IMR-90 (cell line): Measurements from ENCODE around the gene TRA2B. TPM values are rescaled to one million over a fixed set of nuclear protein-coding genes. Genes with fewer than 3 reads are reported as not detected.

Experiments
- ATAC-seq: fragments of 200-7000 bp; cut with Tn5 transposase; 2 replicates; pipeline ENCODE4 v1.9.1; 2020; ENCODE audit warnings: low read depth, mild to moderate bottlenecking, moderate library complexity
- BruUV-seq: library from RNA; stranded (reverse); fragments of 400-500 nt; replicated peaks from 2 replicates; lab custom pipeline; 2021; lab: Mats Ljungman, UMichigan
- CTCF ChIA-PET: fragments of 300-600 bp; formaldehyde crosslinking; extraction: SDS; loops from one replicate; lab custom pipeline; 2021; ENCODE audit warnings: antibody characterized with exemption; lab: Yijun Ruan, JAX
- POLR2A ChIA-PET: fragments of 300-600 bp; sonication (Branson Sonifier 250); formaldehyde crosslinking; loops from one replicate; lab custom pipeline; 2022; ENCODE audit warnings: antibody characterized with exemption; ENCODE audit not compliant: unreplicated experiment; lab: Charles Lee
- DNase-seq: peaks from one replicate; pipeline ENCODE4 v3.0.0; 2013
- H2AFZ ChIP-seq: replicated peaks from 2 replicates; pipeline ENCODE3; 2013; ENCODE audit warnings: low read length, mild to moderate bottlenecking; ENCODE audit not compliant: poor library complexity
- H2AK5ac ChIP-seq: 2 replicates; pipeline ENCODE4 v1.6.1; 2013; ENCODE audit warnings: low read depth, low read length, inconsistent platforms
- H2AK9ac ChIP-seq: replicated peaks from 2 replicates; pipeline ENCODE3; 2013; ENCODE audit warnings: mild to moderate bottlenecking, low read depth, low read length, moderate library complexity; ENCODE audit not compliant: poor library complexity
- H2BK120ac ChIP-seq: 2 replicates; pipeline ENCODE4 v1.6.1; 2013; ENCODE audit warnings: low read depth, low read length, inconsistent platforms
- H2BK15ac ChIP-seq: 3 replicates; pipeline ENCODE4 v1.6.1; 2013; ENCODE audit warnings: low read depth, low read length, inconsistent platforms
- H2BK20ac ChIP-seq: 2 replicates; pipeline ENCODE4 v1.6.1; 2013; ENCODE audit warnings: low read depth, mild to moderate bottlenecking, inconsistent platforms, low read length, moderate library complexity
- H2BK5ac ChIP-seq: 2 replicates; pipeline ENCODE4 v1.6.1; 2013; ENCODE audit warnings: mild to moderate bottlenecking, low read depth, low read length, inconsistent platforms; ENCODE audit not compliant: poor library complexity, severe bottlenecking
- H3K14ac ChIP-seq: replicated peaks from 2 replicates; pipeline ENCODE4 v1.6.1; 2013; ENCODE audit warnings: low read depth, low read length, inconsistent platforms
- H3K18ac ChIP-seq: 2 replicates; pipeline ENCODE4 v1.6.1; 2013; ENCODE audit warnings: low read depth, low read length, control low read depth
- H3K23ac ChIP-seq: 2 replicates; pipeline ENCODE4 v1.6.1; 2013; ENCODE audit warnings: low read depth, low read length, inconsistent platforms
- H3K27ac ChIP-seq: 2 replicates; pipeline ENCODE4 v1.5.1; 2013; ENCODE audit warnings: mild to moderate bottlenecking, control low read depth, low read length; ENCODE audit not compliant: insufficient read depth
- H3K27me3 ChIP-seq: 2 replicates; pipeline ENCODE4 v1.6.1; 2013; ENCODE audit warnings: low read length; ENCODE audit not compliant: control insufficient read depth, insufficient read depth
- H3K36me3 ChIP-seq: 2 replicates; pipeline ENCODE4 v1.6.1; 2013; ENCODE audit warnings: low read length, mixed read lengths; ENCODE audit not compliant: control insufficient read depth, insufficient read depth
- H3K4ac ChIP-seq: 2 replicates; pipeline ENCODE4 v1.6.1; 2013; ENCODE audit warnings: low read depth, low read length, inconsistent platforms
- H3K4me1 ChIP-seq: 2 replicates; pipeline ENCODE4 v1.6.1; 2013; ENCODE audit warnings: low read length, mixed read lengths; ENCODE audit not compliant: control insufficient read depth, insufficient read depth
- H3K4me2 ChIP-seq: 2 replicates; pipeline ENCODE4 v1.6.1; 2013; ENCODE audit warnings: low read depth, mild to moderate bottlenecking, control low read depth, low read length, moderate library complexity
- H3K4me3 ChIP-seq: 2 replicates; pipeline ENCODE4 v1.5.1; 2013; ENCODE audit warnings: low read depth, mild to moderate bottlenecking, control low read depth, low read length, moderate library complexity; ENCODE audit not compliant: insufficient read depth
- H3K56ac ChIP-seq: 2 replicates; pipeline ENCODE4 v1.6.1; 2013; ENCODE audit warnings: low read length, inconsistent platforms; ENCODE audit not compliant: insufficient read depth; ENCODE audit errors: extremely low read depth
- H3K79me1 ChIP-seq, 2 experiments: 2 replicates each; pipeline ENCODE4 v1.6.1; 2013; ENCODE audit warnings: low read length in 2 of 2, inconsistent platforms in 1 of 2, low read depth in 1 of 2
- H3K9ac ChIP-seq: 2 replicates; pipeline ENCODE4 v1.6.1; 2013; ENCODE audit warnings: low read depth, low read length, control low read depth
- H3K9me1 ChIP-seq: 2 replicates; pipeline ENCODE4 v1.6.1; 2013; ENCODE audit warnings: low read length, inconsistent platforms; ENCODE audit not compliant: insufficient read depth
- H3K9me3 ChIP-seq: 2 replicates; pipeline ENCODE4 v1.6.1; 2013; ENCODE audit warnings: low read length; ENCODE audit not compliant: control insufficient read depth, insufficient read depth
- H4K20me1 ChIP-seq: 2 replicates; pipeline ENCODE4 v1.6.1; 2013; ENCODE audit warnings: low read length, inconsistent platforms; ENCODE audit not compliant: insufficient read depth
- H4K5ac ChIP-seq: 2 replicates; pipeline ENCODE4 v1.6.1; 2013; ENCODE audit warnings: mild to moderate bottlenecking, low read depth, low read length, control low read depth
- H4K8ac ChIP-seq, 2 experiments: 2 replicates each; pipeline ENCODE4 v1.6.1; 2013; ENCODE audit warnings: low read depth in 2 of 2, low read length in 2 of 2, control low read depth in 1 of 2, inconsistent platforms in 1 of 2
- H4K91ac ChIP-seq: 2 replicates; pipeline ENCODE4 v1.6.1; 2013; ENCODE audit warnings: low read depth, low read length, inconsistent platforms; ENCODE audit not compliant: insufficient read depth
- BHLHE40 ChIP-seq: fragments of 150-350 bp; IDR thresholded peaks from 2 replicates; pipeline ENCODE4 v1.6.1; 2016; ENCODE audit warnings: mild to moderate bottlenecking, low read depth, low read length
- CHD1 ChIP-seq: IDR thresholded peaks from 2 replicates; pipeline ENCODE4 v1.6.1; 2012; ENCODE audit warnings: low read depth, low read length, improper control_type of control experiment
- FOS ChIP-seq: fragments of 150-350 bp; IDR thresholded peaks from 2 replicates; pipeline ENCODE4 v1.6.1; 2016; ENCODE audit warnings: low read depth, low read length
- MAFK ChIP-seq: IDR thresholded peaks from 2 replicates; pipeline ENCODE4 v1.6.1; 2012; ENCODE audit warnings: low read depth, low read length, improper control_type of control experiment
- MAZ ChIP-seq: IDR thresholded peaks from 2 replicates; pipeline ENCODE4 v1.6.1; 2012; ENCODE audit warnings: low read depth, mild to moderate bottlenecking, low read length, improper control_type of control experiment, moderate library complexity, borderline replicate concordance
- MXI1 ChIP-seq: IDR thresholded peaks from 2 replicates; pipeline ENCODE4 v1.6.1; 2012; ENCODE audit warnings: low read depth, mild to moderate bottlenecking, low read length, moderate library complexity, borderline replicate concordance
- POLR2A ChIP-seq: IDR thresholded peaks from 2 replicates; pipeline ENCODE4 v1.6.1; 2012; ENCODE audit warnings: mild to moderate bottlenecking, low read depth, low read length
- RAD21 ChIP-seq: IDR thresholded peaks from 2 replicates; pipeline ENCODE4 v1.6.1; 2012; ENCODE audit warnings: low read length, improper control_type of control experiment
- RCOR1 ChIP-seq: IDR thresholded peaks from 2 replicates; pipeline ENCODE4 v1.6.1; 2012; ENCODE audit warnings: mild to moderate bottlenecking, low read length, improper control_type of control experiment; ENCODE audit not compliant: insufficient replicate concordance
- RFX5 ChIP-seq: IDR thresholded peaks from 2 replicates; pipeline ENCODE4 v1.8.0; 2012; ENCODE audit warnings: low read depth, mild to moderate bottlenecking, low read length, moderate library complexity
- WGBS, 2 experiments: methylation state at CpG; one replicate each; pipeline versions ENCODE4 v1.1.5 to v1.1.7; 2013; ENCODE audit warnings: missing lambda C conversion rate in 2 of 2; ENCODE audit not compliant: insufficient read length in 1 of 2; ENCODE audit errors: extremely low coverage in 2 of 2; 5-methylcytosine and 5-hydroxymethylcytosine counted together
- dilution Hi-C: fragments of 300-500 bp; cut with HindIII; formaldehyde crosslinking; loops from one replicate; pipeline ENCODE4 v1.14.3; 2018; ENCODE audit warnings: low sequenced_read_pairs; ENCODE audit not compliant: unreplicated experiment
- in situ Hi-C: fragments of 300-500 bp; cut with MboI; formaldehyde crosslinking; loops from 3 replicates; pipeline ENCODE4 v1.14.3; 2019; ENCODE audit warnings: low sequenced_read_pairs, inconsistent platforms, mixed read lengths
- intact Hi-C: fragments of 100-400 bp; cut with micrococcal nuclease; formaldehyde crosslinking; loops from 2 replicates; pipeline ENCODE4 v1.10.0; 2022
- polyA plus RNA-seq, 3 experiments: library from polyadenylated mRNA; depleted of rRNA; stranded (reverse); fragments of >200 nt; gene quantifications; 2 replicates each; pipeline ENCODE4 v1.2.3, GENCODE V29; 2012; ENCODE audit warnings: low replicate concordance in 1 of 3
- total RNA-seq: library from RNA; depleted of rRNA; stranded (reverse); fragments of >200 nt; gene quantifications from 2 replicates; pipeline ENCODE4 v1.2.3, GENCODE V29; 2012
- TF ChIP-seq, protein P1 (sequence below): fragments of 150-350 bp; IDR thresholded peaks from 2 replicates; pipeline ENCODE4 v1.6.1; 2016; ENCODE audit warnings: low read depth, mild to moderate bottlenecking, low read length, moderate library complexity, borderline replicate concordance
- TF ChIP-seq, protein P2 (sequence below): conservative IDR thresholded peaks from 2 replicates; pipeline ENCODE4 v1.5.1; 2012; ENCODE audit warnings: mild to moderate bottlenecking, low read depth, low read length, improper control_type of control experiment
- TF ChIP-seq, protein P3 (sequence below): fragments of 150-350 bp; IDR thresholded peaks from 2 replicates; pipeline ENCODE4 v1.6.1; 2017; ENCODE audit warnings: mild to moderate bottlenecking, antibody characterized with exemption, low read length, low read depth

Gene TRA2B
- total and polyA plus RNA-seq, 2 of the 4 experiments (the other 2 are of a cell fraction), result 127 to 208 TPM

DNA sequence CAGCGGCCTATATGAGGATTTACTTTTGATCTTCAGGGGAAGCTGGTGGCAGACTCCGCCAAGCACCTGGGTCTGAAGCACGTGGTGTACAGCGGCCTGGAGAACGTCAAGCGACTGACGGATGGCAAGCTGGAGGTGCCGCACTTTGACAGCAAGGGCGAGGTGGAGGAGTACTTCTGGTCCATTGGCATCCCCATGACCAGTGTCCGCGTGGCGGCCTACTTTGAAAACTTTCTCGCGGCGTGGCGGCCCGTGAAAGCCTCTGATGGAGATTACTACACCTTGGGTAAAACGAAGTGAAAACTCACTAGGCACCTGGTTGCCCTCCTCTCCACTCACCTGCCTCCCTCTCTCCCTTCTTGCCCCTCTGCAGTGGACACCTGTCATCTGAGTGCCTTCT, 33.8 kb upstream of the TRA2B start:
- H3K36me3 ChIP-seq, result no peaks in the 10 kb centered on the region
- no peak overlapping the region for H4K91ac ChIP-seq
- H2BK5ac ChIP-seq, result no peak overlapping the region
- intact Hi-C loops (no loop called here), in situ Hi-C loops (no loop called here), dilution Hi-C loops (no loop called here)
- ChIA-PET CTCF (interaction anchor here (0.6 kb wide), 1 partner anchor 569 kb away, joined by 4 read pairs; no protein-coding TSS in a partner anchor), POLR2A (no interaction called here)
- no peak overlapping the region for H2BK20ac ChIP-seq
- H2AK9ac ChIP-seq, result no peak overlapping the region
- 87% methylated on average over 7 of the region's 18 CpGs; no CpG with 5 or more reads in 1 of the 2 experiments for WGBS, 2 experiments
- no peak overlapping the region for H3K56ac ChIP-seq
- no peak overlapping the region for H3K4me3 ChIP-seq
- no peak overlapping the region for H3K23ac ChIP-seq
- no peak for ATAC-seq
- H3K27me3 ChIP-seq, result peaks cover 2% of the 10 kb centered on the region; the same call in 1 of the 2 replicates
- no peak overlapping the region for H4K5ac ChIP-seq
- H3K14ac ChIP-seq, result no peak overlapping the region
- H3K9ac ChIP-seq, result no peak overlapping the region
- TF ChIP-seq, protein P1, sequence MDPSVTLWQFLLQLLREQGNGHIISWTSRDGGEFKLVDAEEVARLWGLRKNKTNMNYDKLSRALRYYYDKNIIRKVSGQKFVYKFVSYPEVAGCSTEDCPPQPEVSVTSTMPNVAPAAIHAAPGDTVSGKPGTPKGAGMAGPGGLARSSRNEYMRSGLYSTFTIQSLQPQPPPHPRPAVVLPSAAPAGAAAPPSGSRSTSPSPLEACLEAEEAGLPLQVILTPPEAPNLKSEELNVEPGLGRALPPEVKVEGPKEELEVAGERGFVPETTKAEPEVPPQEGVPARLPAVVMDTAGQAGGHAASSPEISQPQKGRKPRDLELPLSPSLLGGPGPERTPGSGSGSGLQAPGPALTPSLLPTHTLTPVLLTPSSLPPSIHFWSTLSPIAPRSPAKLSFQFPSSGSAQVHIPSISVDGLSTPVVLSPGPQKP, result no peak
- TF ChIP-seq MAZ, result no peak
- no peak for TF ChIP-seq BHLHE40
- TF ChIP-seq, protein P2, sequence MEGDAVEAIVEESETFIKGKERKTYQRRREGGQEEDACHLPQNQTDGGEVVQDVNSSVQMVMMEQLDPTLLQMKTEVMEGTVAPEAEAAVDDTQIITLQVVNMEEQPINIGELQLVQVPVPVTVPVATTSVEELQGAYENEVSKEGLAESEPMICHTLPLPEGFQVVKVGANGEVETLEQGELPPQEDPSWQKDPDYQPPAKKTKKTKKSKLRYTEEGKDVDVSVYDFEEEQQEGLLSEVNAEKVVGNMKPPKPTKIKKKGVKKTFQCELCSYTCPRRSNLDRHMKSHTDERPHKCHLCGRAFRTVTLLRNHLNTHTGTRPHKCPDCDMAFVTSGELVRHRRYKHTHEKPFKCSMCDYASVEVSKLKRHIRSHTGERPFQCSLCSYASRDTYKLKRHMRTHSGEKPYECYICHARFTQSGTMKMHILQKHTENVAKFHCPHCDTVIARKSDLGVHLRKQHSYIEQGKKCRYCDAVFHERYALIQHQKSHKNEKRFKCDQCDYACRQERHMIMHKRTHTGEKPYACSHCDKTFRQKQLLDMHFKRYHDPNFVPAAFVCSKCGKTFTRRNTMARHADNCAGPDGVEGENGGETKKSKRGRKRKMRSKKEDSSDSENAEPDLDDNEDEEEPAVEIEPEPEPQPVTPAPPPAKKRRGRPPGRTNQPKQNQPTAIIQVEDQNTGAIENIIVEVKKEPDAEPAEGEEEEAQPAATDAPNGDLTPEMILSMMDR, result no peak
- no peak for TF ChIP-seq POLR2A
- no peak for TF ChIP-seq MAFK
- no peak for TF ChIP-seq RAD21
- no peak for TF ChIP-seq RCOR1
- no peak for TF ChIP-seq RFX5
- no peak for TF ChIP-seq MXI1
- no peak for TF ChIP-seq CHD1
- TF ChIP-seq, protein P3, sequence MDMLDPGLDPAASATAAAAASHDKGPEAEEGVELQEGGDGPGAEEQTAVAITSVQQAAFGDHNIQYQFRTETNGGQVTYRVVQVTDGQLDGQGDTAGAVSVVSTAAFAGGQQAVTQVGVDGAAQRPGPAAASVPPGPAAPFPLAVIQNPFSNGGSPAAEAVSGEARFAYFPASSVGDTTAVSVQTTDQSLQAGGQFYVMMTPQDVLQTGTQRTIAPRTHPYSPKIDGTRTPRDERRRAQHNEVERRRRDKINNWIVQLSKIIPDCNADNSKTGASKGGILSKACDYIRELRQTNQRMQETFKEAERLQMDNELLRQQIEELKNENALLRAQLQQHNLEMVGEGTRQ, result no peak
- no peak for TF ChIP-seq FOS
- no peak overlapping the region for H3K4ac ChIP-seq
- no peak overlapping the region for H4K8ac ChIP-seq
- H3K4me2 ChIP-seq, result no peak overlapping the region
- H2BK15ac ChIP-seq, result no peak overlapping the region
- no peaks in the 10 kb centered on the region for H3K4me1 ChIP-seq
- H4K20me1 ChIP-seq, result no peaks in the 10 kb centered on the region
- H3K9me1 ChIP-seq, result no peaks in the 10 kb centered on the region
- no peaks in the 10 kb centered on the region for H3K9me3 ChIP-seq
- H2BK120ac ChIP-seq, result no peak overlapping the region
- DNase-seq, result no peak
- no peak overlapping the region for H2AFZ ChIP-seq
- no peak overlapping the region for H2AK5ac ChIP-seq
- no peaks in the 10 kb centered on the region for H3K79me1 ChIP-seq
- no peak overlapping the region for H3K27ac ChIP-seq
- no peak overlapping the region for H3K18ac ChIP-seq
- no TSS peak for BruUV-seq
